Measurements from ENCODE around the gene BTBD9.

BTBD9 gene

GRCh38 chr6:38485488-38485887 is 154.2 kb downstream of the BTBD9 start:
- DNase-seq (ENCODE audit: insufficient read length) (no peak), FAIRE-seq (no peak)
- TF ChIP-seq POLR2A (IDR thresholded peaks at IDR 0.05; ENCODE audit: low read depth, low read length) (no peak), TAF1 (IDR thresholded peaks at IDR 0.05; ENCODE audit: borderline replicate concordance, low read depth, low read length) (no peak), POLR2AphosphoS5 (IDR thresholded peaks at IDR 0.05; ENCODE audit: low read depth, low read length) (no peak)

- no peak for FAIRE-seq
- no peak for DNase-seq (ENCODE audit: insufficient read length)
- TF ChIP-seq POLR2AphosphoS5 (IDR thresholded peaks at IDR 0.05; ENCODE audit: low read depth, low read length): no peak
- TF ChIP-seq TAF1 (IDR thresholded peaks at IDR 0.05; ENCODE audit: borderline replicate concordance, low read depth, low read length): no peak
- TF ChIP-seq POLR2A (IDR thresholded peaks at IDR 0.05; ENCODE audit: low read depth, low read length): no peak
Observed at GRCh38 chr6:38484656-38485055, 155.1 kb downstream of the BTBD9 start.

GRCh38 chr6:38483526-38483925 is 156.2 kb downstream of the BTBD9 start:
- TF ChIP-seq TAF1 (IDR thresholded peaks at IDR 0.05; ENCODE audit: borderline replicate concordance, low read depth, low read length) (no peak), POLR2A (IDR thresholded peaks at IDR 0.05; ENCODE audit: low read depth, low read length) (no peak), POLR2AphosphoS5 (IDR thresholded peaks at IDR 0.05; ENCODE audit: low read depth, low read length) (no peak)
- FAIRE-seq: peak; percentile 87
- DNase-seq (ENCODE audit: insufficient read length): peak; percentile 1

- TF ChIP-seq POLR2AphosphoS5 (IDR thresholded peaks at IDR 0.05; ENCODE audit: low read depth, low read length) (no peak), TAF1 (IDR thresholded peaks at IDR 0.05; ENCODE audit: borderline replicate concordance, low read depth, low read length) (no peak)
- DNase-seq (ENCODE audit: insufficient read length): no peak
- no peak for FAIRE-seq
Observed at GRCh38 chr6:38482466-38482865, 157.3 kb downstream of the BTBD9 start.

- no peak for FAIRE-seq
- TF ChIP-seq POLR2AphosphoS5 (IDR thresholded peaks at IDR 0.05; ENCODE audit: low read depth, low read length) (no peak), TAF1 (IDR thresholded peaks at IDR 0.05; ENCODE audit: borderline replicate concordance, low read depth, low read length) (no peak), POLR2A (IDR thresholded peaks at IDR 0.05; ENCODE audit: low read depth, low read length) (no peak)
- no peak for DNase-seq (ENCODE audit: insufficient read length)
Observed at GRCh38 chr6:38481851-38482250, 157.9 kb downstream of the BTBD9 start.

- FAIRE-seq: no peak
- TF ChIP-seq TAF1 (IDR thresholded peaks at IDR 0.05; ENCODE audit: borderline replicate concordance, low read depth, low read length): no peak
- TF ChIP-seq POLR2AphosphoS5 (IDR thresholded peaks at IDR 0.05; ENCODE audit: low read depth, low read length): no peak
Observed at GRCh38 chr6:38481211-38481836, 158.4 kb downstream of the BTBD9 start.

GRCh38 chr6:38480036-38480435 is 159.7 kb downstream of the BTBD9 start:
- TF ChIP-seq TAF1 (IDR thresholded peaks at IDR 0.05; ENCODE audit: borderline replicate concordance, low read depth, low read length) (no peak), POLR2A (IDR thresholded peaks at IDR 0.05; ENCODE audit: low read depth, low read length) (no peak), POLR2AphosphoS5 (IDR thresholded peaks at IDR 0.05; ENCODE audit: low read depth, low read length) (no peak)
- DNase-seq (ENCODE audit: insufficient read length) (no peak), FAIRE-seq (no peak)

More at GRCh38 chr6:38481211-38481836, 158.4 kb downstream of the BTBD9 start:
- DNase-seq (ENCODE audit: insufficient read length): no peak

- FAIRE-seq: no peak
- DNase-seq (ENCODE audit: insufficient read length): no peak
- TF ChIP-seq POLR2AphosphoS5 (IDR thresholded peaks at IDR 0.05; ENCODE audit: low read depth, low read length) (no peak), POLR2A (IDR thresholded peaks at IDR 0.05; ENCODE audit: low read depth, low read length) (no peak), TAF1 (IDR thresholded peaks at IDR 0.05; ENCODE audit: borderline replicate concordance, low read depth, low read length) (no peak)
Observed at GRCh38 chr6:38479331-38479730, 160.4 kb downstream of the BTBD9 start.

- TF ChIP-seq POLR2A (IDR thresholded peaks at IDR 0.05; ENCODE audit: low read depth, low read length): no peak
- no peak for TF ChIP-seq POLR2AphosphoS5 (IDR thresholded peaks at IDR 0.05; ENCODE audit: low read depth, low read length)
- TF ChIP-seq TAF1 (IDR thresholded peaks at IDR 0.05; ENCODE audit: borderline replicate concordance, low read depth, low read length): no peak
- FAIRE-seq: no peak
- no peak for DNase-seq (ENCODE audit: insufficient read length)
Observed at GRCh38 chr6:38477680-38478260, 162.0 kb downstream of the BTBD9 start.

- DNase-seq (ENCODE audit: insufficient read length) (no peak), FAIRE-seq (no peak)
- TF ChIP-seq POLR2AphosphoS5 (IDR thresholded peaks at IDR 0.05; ENCODE audit: low read depth, low read length) (no peak), TAF1 (IDR thresholded peaks at IDR 0.05; ENCODE audit: borderline replicate concordance, low read depth, low read length) (no peak), POLR2A (IDR thresholded peaks at IDR 0.05; ENCODE audit: low read depth, low read length) (no peak)
Observed at GRCh38 chr6:38476888-38477287, 162.8 kb downstream of the BTBD9 start.

GRCh38 chr6:38476141-38476540 is 163.6 kb downstream of the BTBD9 start:
- FAIRE-seq: no peak

GRCh38 chr6:38470548-38470947 is 169.2 kb downstream of the BTBD9 start:
- FAIRE-seq (no peak), DNase-seq (ENCODE audit: insufficient read length) (no peak)
- no peak for TF ChIP-seq POLR2AphosphoS5 (IDR thresholded peaks at IDR 0.05; ENCODE audit: low read depth, low read length)
- no peak for TF ChIP-seq TAF1 (IDR thresholded peaks at IDR 0.05; ENCODE audit: borderline replicate concordance, low read depth, low read length)
- TF ChIP-seq POLR2A (IDR thresholded peaks at IDR 0.05; ENCODE audit: low read depth, low read length): no peak

More at GRCh38 chr6:38476141-38476540, 163.6 kb downstream of the BTBD9 start:
- no peak for DNase-seq (ENCODE audit: insufficient read length)
- TF ChIP-seq POLR2AphosphoS5 (IDR thresholded peaks at IDR 0.05; ENCODE audit: low read depth, low read length) (no peak), POLR2A (IDR thresholded peaks at IDR 0.05; ENCODE audit: low read depth, low read length) (no peak), TAF1 (IDR thresholded peaks at IDR 0.05; ENCODE audit: borderline replicate concordance, low read depth, low read length) (no peak)
